GM03348 (cell line): ENCODE data around the gene TBC1D8.
A peak's percentile ranks its signal among the peaks of the same experiment; 100 is the strongest.
"Not testable (repeated sequence)": the region's sequence is repeated elsewhere in the genome, so short reads cannot be mapped to it uniquely, and the experiment has no call there.

Source experiments
- DNase-seq: peaks from one replicate; pipeline ENCODE4 v3.0.0; 2012; ENCODE audit warnings: low spot score

The TBC1D8 gene

DNA sequence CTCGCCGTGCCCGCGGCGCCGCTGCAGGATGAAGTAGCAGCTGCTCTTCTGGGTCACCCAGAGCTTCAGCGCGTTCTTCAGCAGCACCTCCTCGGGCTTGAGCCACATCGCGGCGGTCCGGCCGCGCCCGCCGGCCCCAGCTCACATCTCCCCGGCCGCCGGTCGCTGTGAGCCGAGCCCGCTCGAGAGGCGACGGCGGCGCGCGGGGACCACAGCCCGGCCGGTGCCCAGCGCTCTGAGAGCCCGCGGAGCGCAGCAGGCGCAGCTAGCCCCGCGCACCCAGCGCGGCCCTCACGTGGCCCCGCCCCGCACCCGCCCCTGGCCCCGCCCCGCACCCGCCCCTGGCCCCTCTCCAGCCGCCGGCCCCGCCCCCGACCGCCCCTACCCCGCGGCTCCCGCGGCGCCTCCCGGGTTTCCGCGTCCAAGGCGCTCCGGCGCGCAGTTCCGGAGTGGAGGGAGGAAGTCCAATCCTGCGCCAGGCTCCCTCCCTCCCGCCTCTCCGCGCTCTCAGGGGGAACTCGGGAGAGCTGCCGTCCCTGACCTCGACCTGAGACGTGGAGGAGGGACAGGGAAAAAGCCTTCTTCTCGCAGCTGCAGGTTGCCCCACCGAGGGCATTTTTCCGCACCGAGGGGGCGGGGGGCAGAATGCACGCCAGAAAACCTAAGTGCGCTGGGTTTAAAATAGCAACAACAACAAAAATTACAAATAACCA is at the start of gene TBC1D8:
TBC1D8 (minus strand) TSS at position 237 of the 713 bp plus-strand sequence; CDS start at position 108, 129 bp downstream.
- peak; percentile 98 for DNase-seq

DNA sequence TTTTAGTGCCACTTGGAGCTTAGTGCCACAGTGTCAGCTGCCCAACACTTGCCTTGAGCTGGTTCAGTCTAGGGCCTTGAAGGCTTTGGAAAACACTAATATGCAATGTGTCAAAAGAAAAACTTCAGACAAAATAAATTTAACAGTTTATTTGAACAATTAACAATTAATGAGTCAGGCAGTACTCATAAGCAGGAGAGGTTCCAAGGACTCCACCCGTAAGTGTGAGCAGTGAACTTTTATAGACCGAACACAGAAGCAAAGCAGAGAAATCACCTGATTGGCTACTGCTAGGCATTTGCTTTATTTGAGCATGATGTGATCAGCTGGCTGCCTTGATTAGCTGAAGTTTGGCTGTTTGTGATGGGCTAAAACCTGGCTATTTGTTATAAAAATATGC is 49.5 kb upstream of the TBC1D8 start:
- peak; percentile 38 for DNase-seq

DNA sequence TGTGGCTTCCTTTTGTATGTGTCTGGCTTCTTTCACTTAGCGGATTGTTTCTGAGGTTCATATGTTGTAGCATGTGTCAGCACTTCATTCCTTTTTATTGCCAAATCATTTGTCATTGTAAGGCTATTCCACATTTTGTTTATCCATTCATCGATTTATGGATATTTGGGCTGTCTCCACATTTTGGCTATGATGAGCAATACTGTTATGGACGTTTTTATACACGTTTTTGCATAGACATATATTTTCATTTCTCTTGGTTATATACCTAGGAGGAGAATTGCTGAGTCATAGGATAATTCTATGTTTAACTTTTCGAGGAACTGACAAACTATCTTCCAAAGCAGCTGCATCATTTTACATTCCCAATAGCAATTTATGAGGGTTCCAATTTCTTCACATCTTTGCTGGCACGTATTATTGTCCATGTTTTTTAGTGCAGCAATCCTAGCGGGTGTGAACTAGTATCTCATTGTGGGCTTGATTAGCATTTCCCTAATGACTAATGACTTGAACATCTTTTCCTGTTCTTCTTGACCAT is 48.1 kb upstream of the TBC1D8 start:
- DNase-seq, result no peak

DNA sequence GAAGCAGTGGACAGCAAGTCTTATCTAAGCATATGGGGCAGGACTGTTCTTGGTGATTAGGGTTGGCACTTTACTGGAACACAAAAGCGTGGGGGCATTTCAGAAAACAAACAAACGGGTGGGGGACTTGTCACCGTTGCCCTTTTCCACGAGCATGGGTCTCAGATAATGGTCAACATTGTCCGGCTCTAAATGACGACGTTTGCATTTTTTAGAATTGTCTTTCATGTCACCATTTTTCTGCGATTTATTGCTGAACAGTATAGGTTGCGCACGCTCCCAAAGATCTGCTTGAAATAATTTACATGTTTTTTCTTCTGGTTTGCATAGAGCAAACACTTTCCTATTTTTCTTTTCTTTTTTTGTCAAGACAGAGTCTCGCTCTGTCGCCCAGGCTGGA is 46.6 kb upstream of the TBC1D8 start:
- no peak for DNase-seq

DNA sequence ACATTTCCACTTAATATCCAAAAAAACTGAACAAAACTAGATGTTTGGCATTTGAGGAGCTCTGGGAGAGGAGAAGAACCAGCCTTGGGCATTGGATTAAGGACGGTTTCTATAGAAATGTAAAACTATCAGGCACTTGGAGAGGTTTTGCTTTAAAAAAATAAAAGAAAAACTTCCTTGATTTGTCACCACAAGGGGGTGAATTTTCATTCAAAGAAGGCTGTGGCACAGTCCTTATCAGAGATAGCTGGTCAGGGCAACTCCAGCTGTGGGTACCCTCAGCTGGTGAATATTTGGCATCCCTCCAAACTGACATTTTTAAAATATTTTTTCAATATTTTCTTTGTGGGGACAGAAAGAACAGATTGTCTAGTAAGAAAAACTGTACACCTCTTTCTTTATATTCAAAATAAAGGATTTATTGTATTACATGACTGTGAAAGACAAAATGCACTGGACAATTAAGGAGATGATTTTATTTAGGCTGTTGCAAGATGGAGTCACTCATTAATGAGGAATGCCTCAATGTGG is 46.1 kb upstream of the TBC1D8 start:
- no peak for DNase-seq

DNA sequence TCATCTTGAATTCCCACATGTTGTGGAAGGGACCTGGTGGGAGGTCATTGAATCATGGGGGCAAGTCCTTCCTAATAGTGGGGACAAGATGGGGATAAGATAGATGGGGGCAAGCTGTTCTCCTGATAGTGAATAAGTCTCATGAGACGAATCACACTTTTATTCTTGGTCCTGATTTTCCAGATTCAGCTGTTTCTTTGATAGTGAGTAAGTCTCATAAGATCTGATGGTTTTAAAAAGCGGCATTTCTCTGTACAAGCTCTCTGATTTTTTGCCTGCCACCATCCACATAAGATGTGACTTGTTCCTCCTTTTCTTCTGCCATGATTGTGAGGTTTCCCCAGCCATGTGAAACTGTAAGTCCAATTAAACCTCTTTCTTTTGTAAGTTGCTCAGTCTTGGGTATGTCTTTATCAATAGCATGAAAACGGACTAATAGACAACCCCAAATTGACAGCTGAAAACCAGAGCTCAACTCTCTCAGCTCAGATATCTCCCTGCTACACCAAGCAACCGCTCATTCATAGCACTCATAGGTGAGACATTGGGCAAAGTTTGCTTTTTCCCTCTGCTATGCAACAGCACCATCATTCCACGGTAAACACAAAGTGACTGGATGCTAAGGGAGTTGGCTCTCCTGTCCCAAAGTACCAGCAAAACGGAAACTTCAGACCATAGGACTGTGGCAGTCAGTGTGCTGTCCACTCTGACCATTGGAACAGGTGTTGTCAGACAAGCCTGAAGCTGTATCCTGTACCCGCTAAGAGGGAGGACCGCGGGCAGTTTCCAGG is 44.9 kb upstream of the TBC1D8 start:
- no peak for DNase-seq

DNA sequence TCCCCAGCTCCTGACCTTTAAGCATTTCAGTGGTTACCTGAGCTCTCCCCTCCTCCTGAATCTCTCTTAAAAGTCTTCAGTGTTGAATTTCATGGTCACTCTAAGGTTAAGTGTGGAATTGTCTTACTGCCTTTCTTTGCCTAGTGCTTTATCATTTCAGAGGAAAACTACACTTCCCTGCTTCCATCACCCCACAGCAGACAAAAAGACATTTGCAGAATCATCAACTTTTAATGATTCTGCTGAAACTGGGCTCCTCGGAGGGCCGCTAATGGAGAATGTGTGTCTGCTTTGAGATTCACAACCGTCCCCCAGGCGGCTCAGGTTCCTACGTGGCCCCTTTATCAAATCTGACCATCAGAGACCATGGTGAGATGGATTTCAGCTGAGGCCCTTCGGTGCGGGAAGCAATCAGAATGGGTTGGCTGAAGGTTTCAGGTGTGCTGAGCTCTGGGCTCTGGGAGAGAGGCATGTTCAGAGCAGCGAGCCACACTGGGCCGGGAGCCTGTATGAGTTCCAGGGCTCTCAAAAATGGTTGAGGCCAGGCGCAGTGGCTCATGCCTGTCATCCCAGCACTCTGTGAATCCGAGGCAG is 41.9 kb upstream of the TBC1D8 start:
- no peak for DNase-seq

DNA sequence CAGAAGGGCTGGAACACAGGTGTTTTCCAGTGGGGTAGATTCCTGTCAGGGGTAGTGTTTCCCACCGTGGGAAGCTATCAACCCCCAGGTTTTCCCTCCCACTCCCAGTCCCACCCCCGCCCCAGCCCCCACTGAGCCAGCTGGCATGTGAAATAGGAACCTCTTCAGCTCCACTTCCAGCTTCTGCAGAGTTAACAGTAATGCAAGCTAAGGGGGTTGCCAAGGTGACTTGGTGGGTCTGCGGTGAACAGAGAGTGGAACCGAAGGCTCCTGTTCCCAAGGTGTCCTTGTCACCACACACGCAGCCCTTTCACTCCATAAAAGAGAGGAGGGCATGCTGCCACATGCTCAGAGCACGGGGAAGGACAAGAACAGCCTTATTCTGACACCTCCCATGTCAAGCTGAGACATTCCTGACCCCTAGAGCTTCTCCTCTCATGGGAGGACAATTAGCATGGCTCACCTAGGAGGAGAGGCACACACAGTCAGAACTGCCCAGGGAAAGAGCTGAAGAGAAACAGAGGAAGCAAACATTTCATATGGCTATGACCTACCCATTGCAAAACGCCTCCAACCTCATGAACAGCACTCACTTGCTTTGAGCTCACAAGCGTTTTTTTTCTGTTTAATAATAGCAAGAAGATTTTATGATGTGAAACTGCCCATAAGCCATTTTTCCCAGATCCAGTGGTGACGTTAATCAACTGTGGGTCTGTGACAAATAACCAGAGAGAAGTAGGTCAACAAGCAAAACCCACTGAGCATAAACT is 39.8 kb upstream of the TBC1D8 start:
- DNase-seq, result no peak

DNA sequence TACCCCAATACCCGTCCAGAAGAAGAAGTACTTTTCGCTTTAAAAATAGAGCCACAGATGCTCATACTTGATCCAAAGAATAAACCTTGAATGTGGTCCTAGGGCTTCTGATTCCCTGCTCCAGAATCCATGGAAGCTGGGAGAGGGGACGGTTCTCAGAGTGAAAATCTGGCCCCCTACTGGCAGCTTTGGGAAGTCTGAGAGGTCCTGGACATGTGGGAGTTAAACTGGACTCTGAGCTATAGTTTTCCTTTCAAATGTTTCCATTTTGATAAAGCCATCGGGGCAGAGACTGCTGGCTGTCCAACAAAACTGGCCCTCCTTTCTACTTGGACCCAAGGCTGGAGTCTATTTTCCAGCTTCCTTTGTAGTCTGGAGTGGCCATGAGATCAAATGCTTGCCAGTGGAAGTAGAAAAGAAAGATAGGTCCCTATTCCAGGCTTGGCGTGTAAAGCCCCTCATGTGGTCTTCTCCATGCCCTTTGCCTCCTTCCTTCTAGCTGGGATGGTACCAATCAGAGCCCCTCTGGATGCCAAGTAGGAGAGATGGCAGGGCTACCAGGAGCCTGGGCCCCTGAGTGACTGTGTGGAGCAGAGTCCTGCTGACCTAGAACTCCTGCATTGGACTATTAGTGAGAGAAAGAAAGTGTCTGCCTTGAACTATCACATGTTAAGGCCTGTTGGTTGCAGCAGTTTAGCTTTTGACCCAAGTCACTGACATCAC is 37.7 kb upstream of the TBC1D8 start:
- DNase-seq, result peak; percentile 71

DNA sequence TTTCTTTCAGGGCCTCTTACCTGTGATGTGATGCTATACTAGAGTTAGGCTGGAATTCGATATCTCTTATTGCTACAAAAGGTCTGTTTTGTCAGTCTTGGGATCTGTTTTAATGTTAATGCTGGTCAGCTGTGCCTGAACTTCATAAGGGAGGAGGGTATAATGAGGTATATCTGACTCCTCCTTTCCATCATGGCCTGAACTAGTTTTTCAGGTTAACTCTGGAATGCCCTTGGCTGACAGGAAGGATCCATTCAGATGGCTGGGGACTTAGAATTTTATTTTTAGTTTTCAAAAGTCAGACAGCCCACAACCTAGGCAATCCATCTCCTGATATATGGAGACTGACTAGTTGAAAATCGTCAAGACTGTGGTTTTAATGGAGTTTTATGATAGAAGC is 35.9 kb upstream of the TBC1D8 start:
- DNase-seq, result no peak

DNA sequence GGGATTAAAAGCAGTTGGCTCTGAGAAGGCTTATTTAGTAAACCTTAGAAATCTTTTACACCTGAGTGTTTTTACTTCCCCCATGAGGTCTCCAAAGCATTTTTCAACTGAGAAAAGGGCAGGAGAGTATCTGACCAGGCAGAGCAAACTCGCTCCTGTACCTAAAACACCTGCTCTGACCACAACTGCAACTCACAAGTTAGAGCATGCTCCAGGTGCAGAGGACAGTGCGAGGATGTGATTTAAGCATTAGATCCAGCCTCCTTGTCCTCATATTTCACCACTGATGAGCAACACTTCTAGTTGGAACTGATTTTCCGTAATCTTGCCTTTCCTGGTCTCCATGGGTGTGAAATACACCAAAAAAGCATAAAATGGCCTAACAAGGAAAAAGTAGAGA is 34.5 kb upstream of the TBC1D8 start:
- DNase-seq, result no peak

DNA sequence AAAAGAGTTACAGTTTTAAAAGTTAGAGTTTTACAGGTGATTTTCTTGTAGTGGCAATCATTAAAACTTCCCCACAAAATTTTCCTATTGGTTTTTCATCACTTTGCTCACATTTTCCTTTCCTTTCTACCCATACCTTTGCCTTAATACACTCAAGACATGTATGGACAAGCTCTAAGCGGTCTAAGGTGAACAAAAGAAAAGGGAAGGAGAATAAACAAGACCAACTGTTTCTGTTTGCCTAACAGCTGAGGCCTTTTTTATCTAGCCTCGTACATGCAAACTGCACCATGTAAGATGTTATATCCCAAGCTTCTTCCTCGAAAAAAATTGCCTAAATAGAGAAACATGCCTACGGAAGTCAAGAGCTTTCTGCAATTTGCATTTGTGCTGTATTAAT is 33.9 kb upstream of the TBC1D8 start:
- DNase-seq, result no peak

DNA sequence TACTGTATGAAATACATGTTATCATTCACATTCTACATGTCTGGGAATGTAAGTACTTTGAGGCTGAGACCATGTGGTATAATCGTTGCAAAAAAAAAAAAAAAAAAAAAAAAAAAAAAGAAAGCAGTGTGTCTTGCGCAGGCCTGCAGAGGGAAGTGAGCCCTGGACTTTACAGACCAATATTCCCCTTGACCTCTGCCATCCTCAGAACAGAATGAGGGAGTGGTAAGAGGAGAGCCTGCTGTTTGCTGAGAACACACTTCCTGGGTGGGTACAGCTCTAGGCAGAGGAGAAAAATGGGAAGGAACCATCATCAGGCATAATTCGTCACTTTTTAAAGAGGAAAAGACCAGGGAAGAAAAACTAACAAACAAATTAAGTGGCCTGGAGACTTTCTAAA is 28.8 kb upstream of the TBC1D8 start:
- no peak for DNase-seq

DNA sequence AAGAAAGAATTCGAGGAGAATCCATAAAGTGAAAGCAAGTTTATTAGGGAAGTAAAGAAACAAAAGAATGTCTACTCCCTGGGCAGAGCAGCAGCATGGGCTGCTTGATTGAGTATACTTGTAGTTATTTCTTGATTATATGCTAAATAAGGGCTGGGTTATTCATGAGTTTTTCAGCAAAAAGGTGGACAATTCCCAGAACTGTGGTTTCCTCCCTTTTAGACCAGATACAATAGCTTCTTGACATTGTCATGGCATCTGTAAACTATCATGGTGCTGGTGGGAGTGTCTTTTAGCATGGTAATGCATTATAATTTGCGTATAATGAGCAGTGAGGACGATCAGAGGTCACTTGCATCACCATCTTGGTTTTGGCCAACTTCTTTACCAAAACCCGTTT is 25.6 kb upstream of the TBC1D8 start:
- DNase-seq, result no peak

DNA sequence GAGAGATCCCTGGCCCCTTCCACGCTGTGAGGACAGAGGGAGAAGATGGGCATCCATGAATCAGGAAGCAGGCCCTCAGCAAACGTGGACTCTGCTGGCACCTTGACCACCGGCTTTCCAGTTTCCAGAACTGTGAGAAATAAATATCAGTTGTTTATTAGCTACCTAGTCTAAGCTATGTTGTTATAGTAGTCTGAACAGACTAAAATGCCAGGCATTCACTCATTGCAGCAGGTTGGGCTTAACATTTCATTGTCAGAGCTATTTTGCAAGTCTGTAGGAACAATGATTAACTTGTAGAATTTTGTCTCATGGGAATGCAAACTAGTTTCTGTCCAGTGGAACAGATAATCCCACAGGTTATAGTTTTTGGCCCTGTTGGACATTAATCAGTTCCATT is 24.8 kb upstream of the TBC1D8 start:
- no peak for DNase-seq

DNA sequence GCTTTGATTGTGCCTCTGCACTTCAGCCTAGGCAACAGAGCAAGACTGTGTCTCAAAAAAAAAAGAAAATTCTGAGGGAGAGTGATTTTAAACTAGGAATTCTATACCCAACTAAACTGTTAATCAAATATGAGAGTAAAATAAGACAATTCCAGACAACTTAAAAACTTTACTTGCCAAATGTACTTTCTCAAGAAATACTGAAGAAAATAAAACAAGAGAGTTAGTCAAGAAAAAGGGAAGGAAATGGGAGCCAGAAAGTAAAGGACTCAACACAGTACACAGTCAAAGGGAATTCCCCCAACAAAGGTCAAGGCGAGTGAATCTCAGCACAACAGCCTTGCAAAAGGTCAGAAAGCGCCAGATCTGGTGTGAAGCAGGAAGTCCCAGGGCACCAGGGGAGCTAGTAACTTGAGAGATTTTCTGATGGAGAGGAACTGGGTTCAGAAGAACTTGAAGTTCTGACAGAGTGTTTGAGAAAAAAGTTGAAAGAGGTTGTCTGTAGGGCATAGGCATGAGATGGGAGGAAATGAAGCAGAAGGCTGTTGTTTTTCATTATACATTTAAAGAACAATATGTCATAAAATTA is 22.6 kb upstream of the TBC1D8 start:
- DNase-seq, result no peak

DNA sequence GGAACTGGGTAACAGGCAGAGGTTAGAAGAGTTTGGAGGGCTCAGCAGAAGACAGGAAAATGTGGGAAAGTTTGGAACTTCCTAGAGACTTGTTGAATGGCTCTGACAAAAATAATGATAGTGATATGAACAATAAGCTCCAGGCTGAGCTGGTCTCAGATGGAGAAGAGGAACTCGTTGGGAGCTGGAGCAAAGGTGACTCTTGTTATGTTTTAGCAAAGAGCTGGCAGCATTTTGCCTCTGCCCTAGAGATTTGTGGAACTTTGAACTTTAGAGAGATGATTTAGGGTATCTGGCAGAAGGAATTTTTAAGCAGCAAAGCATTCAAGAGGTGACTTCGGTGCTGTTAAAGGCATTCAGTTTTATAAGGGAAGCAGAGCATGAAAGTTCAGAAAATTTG is 18.6 kb upstream of the TBC1D8 start:
- DNase-seq, result not testable (repeated sequence)

DNA sequence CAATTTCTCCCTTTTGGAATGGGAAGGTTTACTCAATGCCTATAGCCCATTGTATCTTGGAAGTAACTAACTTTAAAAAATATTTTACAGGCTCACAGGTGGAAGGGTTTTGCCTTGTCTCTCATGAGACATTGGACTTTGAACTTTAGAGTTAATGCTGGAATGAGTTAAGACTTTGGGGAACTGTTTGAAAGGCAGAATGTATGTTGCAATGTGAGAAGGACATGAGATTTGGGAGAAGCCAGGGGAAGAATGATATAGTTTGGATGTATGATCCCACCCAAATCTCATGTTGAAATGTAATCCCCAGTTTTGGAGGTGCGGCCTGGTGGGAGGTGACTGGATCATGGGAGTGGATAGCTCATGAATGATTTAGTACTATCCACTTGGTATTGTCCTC is 17.5 kb upstream of the TBC1D8 start:
- DNase-seq, result no peak

DNA sequence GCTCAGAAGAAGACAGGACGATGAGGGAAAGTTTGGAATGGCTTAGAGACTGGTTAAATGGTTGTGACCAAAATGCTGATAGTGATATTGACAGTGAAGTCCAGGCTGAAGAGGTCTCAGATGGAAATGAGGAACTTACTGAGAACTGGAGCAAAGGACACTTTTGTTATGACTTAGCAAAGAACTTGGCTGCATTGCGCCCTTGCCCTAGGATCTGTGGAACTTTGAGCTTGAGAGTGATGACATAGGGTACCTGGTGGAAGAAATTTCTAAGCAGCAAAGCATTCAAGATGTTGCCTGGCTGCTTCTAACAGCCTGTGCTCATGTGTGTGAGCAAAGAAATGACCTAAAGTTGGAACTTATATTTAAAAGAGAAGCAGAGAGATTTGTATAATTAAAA is 16.4 kb upstream of the TBC1D8 start:
- not testable (repeated sequence) for DNase-seq

DNA sequence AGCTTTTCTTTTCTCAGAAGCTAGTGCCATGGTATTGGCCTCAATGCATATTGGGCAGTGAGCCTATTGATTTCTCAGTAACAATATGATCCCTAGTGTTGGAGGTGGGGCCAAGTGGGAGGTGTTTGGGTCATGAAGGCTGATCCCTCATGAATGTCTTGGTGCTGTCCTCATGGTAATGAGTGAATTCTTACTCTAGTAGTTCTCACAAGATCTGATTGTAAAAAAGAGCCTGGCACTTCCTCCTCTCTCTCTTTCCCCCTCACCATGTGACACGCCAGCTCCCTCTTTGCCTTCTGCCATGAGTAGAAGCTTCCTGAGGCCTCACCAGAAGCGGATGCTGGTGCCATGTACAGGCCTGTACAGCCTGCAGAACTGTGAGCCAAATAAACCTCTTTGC is 12.8 kb upstream of the TBC1D8 start:
- no peak for DNase-seq
